Cardiac fibroblast (primary cell): ENCODE results near the gene KDM2A.

Source experiments
- DNase-seq, 2 donors: peaks; one replicate each; pipeline versions ENCODE4 v3.0.0 to v3.0.0-alpha.2; 2010; ENCODE audit warnings: low read depth in 2 of 2
- H3K4me3 ChIP-seq, 2 donors: replicated peaks in 1 of 2; 1 replicate in 1 of 2; 2 replicates in 1 of 2; pipeline ENCODE4 v1.5.1; 2011; ENCODE audit warnings: low read depth in 2 of 2, low read length in 2 of 2, mild to moderate bottlenecking in 2 of 2, moderate library complexity in 1 of 2
- TF ChIP-seq, protein P1 (sequence below): IDR thresholded peaks from one replicate; pipeline ENCODE4 v1.5.1; 2011; ENCODE audit warnings: low read depth, mild to moderate bottlenecking, low read length, inconsistent platforms

The KDM2A gene

GRCh38 chr11:67281552-67282150 is 162.6 kb downstream of the KDM2A start:
- TF ChIP-seq, protein P1, sequence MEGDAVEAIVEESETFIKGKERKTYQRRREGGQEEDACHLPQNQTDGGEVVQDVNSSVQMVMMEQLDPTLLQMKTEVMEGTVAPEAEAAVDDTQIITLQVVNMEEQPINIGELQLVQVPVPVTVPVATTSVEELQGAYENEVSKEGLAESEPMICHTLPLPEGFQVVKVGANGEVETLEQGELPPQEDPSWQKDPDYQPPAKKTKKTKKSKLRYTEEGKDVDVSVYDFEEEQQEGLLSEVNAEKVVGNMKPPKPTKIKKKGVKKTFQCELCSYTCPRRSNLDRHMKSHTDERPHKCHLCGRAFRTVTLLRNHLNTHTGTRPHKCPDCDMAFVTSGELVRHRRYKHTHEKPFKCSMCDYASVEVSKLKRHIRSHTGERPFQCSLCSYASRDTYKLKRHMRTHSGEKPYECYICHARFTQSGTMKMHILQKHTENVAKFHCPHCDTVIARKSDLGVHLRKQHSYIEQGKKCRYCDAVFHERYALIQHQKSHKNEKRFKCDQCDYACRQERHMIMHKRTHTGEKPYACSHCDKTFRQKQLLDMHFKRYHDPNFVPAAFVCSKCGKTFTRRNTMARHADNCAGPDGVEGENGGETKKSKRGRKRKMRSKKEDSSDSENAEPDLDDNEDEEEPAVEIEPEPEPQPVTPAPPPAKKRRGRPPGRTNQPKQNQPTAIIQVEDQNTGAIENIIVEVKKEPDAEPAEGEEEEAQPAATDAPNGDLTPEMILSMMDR = no peak
- no peak for DNase-seq

GRCh38 chr11:67282155-67282875 is 163.3 kb downstream of the KDM2A start:
- H3K4me3 ChIP-seq = no peak overlapping the region
- no peak for DNase-seq
- TF ChIP-seq, protein P1 = no peak

More at GRCh38 chr11:67281552-67282150, 162.6 kb downstream of the KDM2A start:
- H3K4me3 ChIP-seq = no peak overlapping the region

- TF ChIP-seq, protein P1 = no peak
- DNase-seq = no peak
- H3K4me3 ChIP-seq = no peak overlapping the region
These were observed 163.9 kb downstream of the KDM2A start for GRCh38 chr11:67282876-67283371.

GRCh38 chr11:67283481-67283963 is 164.5 kb downstream of the KDM2A start:
- no peak for DNase-seq
- H3K4me3 ChIP-seq = no peak overlapping the region
- TF ChIP-seq, protein P1 = no peak

GRCh38 chr11:67284811-67285540 is 165.9 kb downstream of the KDM2A start:
- DNase-seq = no peak
- TF ChIP-seq, protein P1 = no peak
- no peak overlapping the region for H3K4me3 ChIP-seq

- DNase-seq = no peak
- no peak overlapping the region for H3K4me3 ChIP-seq
- TF ChIP-seq, protein P1 = no peak
These were observed 166.8 kb downstream of the KDM2A start for GRCh38 chr11:67285541-67286498.
